HG03139 (cell line): Measurements from ENCODE around the gene SAC3D1.

Experiments
- ATAC-seq: cut with Tn5 transposase; IDR thresholded peaks from one replicate; pipeline ENCODE4 v1.9.1; 2021; ENCODE audit not compliant: unreplicated experiment

SAC3D1 gene

GRCh38 chr11:65059523-65059922, 18.5 kb downstream of the SAC3D1 start:
- ATAC-seq, result no peak

- no peak for ATAC-seq
Observed at GRCh38 chr11:65059959-65060824, 19.2 kb downstream of the SAC3D1 start.

GRCh38 chr11:65060913-65061408, 20.0 kb downstream of the SAC3D1 start:
- ATAC-seq, result no peak

- no peak for ATAC-seq
Observed at GRCh38 chr11:65063532-65063931, 22.5 kb downstream of the SAC3D1 start.

GRCh38 chr11:65064847-65065240, 23.8 kb downstream of the SAC3D1 start:
- no peak for ATAC-seq

- ATAC-seq, result no peak
Observed at GRCh38 chr11:65065851-65066250, 24.8 kb downstream of the SAC3D1 start.

GRCh38 chr11:65066315-65066714, 25.3 kb downstream of the SAC3D1 start:
- no peak for ATAC-seq

- ATAC-seq, result no peak
Observed at GRCh38 chr11:65066805-65067291, 25.8 kb downstream of the SAC3D1 start.

GRCh38 chr11:65067446-65067845, 26.4 kb downstream of the SAC3D1 start:
- no peak for ATAC-seq

GRCh38 chr11:65069217-65069616, 28.2 kb downstream of the SAC3D1 start:
- no peak for ATAC-seq

GRCh38 chr11:65071907-65072630, 31.1 kb downstream of the SAC3D1 start:
- ATAC-seq, result no peak

GRCh38 chr11:65072631-65072966, 31.6 kb downstream of the SAC3D1 start:
- no peak for ATAC-seq

- no peak for ATAC-seq
Observed at GRCh38 chr11:65077451-65077850, 36.4 kb downstream of the SAC3D1 start.

GRCh38 chr11:65078151-65078550, 37.1 kb downstream of the SAC3D1 start:
- no peak for ATAC-seq

GRCh38 chr11:65078786-65079342, 37.9 kb downstream of the SAC3D1 start:
- ATAC-seq, result no peak

GRCh38 chr11:65083134-65083833, 42.3 kb downstream of the SAC3D1 start:
- peak; percentile 12 for ATAC-seq

- peak; percentile 68 for ATAC-seq
Observed at GRCh38 chr11:65083834-65084597, 43.0 kb downstream of the SAC3D1 start, which contains the start of the genes CDCA5 and ZFPL1. TSS of gene CDCA5 (minus strand) at chr11:65084040. CDS start at chr11:65083978, 62 bp downstream. TSS of gene ZFPL1 (plus strand) at chr11:65084222. CDS start at chr11:65084699, 477 bp downstream.

GRCh38 chr11:65084598-65085375, 43.8 kb downstream of the SAC3D1 start:
- ATAC-seq, result no peak

- ATAC-seq, result no peak
Observed at GRCh38 chr11:65085446-65085845, 44.4 kb downstream of the SAC3D1 start.
